GM20000 (cell line): Measurements from ENCODE around the gene ABCB1.

Experiments
- DNase-seq: peaks from one replicate; pipeline ENCODE4 v3.0.0; 2012; ENCODE audit warnings: low spot score
- TF ChIP-seq, protein P1 (sequence below): IDR thresholded peaks from 2 replicates; pipeline ENCODE4 v1.5.1; 2012; ENCODE audit warnings: mild to moderate bottlenecking, control low read depth; ENCODE audit errors: extremely low read depth, missing control alignments

ABCB1 gene

DNA sequence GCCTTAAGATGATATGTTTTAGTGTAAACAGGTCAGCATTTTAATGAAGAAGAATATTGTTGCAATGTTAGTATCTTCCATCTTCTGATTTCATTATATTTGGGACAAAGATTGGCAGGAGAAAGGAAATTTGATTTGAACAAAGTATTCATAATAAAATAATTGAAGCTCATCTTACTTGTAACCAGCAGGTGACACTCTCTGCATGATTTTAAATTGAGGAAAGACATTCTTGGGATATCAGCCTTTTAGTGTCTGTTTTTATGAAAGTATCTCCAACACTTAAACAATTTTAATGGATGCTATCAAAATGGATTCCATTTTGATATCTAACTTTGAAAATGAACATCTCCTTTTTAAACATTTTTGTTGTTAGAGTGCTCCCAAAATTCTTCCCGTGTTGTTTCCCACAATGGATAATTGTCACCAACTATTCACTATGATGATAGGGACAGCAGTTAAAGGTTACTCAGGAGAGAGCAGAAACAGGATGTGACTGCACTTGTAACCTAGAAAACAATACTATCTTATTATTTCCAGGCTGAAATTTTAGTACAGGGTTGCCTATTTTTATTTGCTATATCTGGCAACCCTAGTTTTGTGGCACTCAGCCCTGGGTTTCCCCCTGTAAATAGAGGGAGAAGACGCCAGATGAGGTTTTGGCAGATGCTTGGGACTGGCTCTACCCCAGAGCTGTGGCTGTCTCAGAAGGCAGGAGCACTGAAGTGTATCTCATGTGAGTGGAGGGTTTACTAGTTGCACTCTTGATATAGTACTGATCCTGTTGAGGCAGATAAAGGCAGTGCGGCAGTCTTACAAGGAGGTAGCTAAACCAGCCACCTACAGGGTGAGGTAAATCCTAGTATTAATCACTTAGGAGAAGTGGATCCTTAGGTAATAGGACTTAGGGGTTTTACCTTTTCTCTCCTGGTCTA is 94.2 kb downstream of the ABCB1 start:
- DNase-seq = no peak
- TF ChIP-seq, protein P1, sequence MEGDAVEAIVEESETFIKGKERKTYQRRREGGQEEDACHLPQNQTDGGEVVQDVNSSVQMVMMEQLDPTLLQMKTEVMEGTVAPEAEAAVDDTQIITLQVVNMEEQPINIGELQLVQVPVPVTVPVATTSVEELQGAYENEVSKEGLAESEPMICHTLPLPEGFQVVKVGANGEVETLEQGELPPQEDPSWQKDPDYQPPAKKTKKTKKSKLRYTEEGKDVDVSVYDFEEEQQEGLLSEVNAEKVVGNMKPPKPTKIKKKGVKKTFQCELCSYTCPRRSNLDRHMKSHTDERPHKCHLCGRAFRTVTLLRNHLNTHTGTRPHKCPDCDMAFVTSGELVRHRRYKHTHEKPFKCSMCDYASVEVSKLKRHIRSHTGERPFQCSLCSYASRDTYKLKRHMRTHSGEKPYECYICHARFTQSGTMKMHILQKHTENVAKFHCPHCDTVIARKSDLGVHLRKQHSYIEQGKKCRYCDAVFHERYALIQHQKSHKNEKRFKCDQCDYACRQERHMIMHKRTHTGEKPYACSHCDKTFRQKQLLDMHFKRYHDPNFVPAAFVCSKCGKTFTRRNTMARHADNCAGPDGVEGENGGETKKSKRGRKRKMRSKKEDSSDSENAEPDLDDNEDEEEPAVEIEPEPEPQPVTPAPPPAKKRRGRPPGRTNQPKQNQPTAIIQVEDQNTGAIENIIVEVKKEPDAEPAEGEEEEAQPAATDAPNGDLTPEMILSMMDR = peak; percentile 5

DNA sequence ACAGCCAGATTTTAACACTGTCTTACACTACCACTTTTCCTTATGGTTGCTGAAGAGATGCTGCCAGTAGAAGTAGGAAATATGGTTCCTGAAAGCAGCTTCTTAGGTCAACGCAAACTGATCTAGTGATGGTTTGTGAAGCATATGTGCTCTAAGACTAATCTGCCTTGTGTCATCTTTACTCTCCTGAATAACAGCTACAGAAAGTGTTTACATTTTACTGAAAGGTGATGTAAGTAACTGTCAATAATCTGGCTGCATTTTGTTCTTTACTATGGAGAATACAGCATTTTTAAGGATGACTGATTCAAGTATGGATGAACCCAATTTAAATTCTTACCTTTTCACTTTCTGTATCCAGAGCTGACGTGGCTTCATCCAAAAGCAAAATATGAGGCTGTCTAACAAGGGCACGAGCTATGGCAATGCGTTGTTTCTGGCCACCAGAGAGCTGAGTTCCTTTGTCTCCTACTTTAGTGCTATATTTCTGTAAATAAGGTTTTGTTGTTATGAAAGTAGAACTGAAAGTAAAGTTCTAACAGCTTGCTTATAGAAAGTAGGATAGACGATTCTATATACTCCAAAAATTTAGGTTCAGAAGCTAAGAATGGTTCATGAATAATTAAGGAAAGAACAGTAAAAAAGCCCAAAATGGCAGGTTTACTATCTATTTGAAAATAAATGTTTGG is 95.0 kb downstream of the ABCB1 start:
- no peak for DNase-seq
- TF ChIP-seq, protein P1 = no peak

DNA sequence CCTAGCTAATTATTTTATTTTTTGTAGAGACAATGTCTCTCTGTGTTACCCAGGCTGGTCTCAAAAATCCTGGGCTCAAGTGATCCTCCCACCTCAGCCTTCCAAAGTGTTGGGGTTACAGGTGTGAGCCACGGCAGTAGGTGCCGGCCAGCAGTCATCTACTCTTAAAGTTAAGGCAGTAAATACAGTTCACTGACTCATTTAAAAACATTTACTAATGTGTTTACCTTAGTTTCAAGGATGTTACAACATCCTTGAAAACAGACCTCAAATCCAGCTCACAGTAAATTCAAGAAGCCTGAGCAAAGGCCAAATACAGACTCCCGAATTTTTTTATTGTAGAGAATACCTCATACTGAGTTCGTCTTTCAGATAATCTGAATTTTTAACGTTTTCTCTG is 95.6 kb downstream of the ABCB1 start:
- DNase-seq = no peak
- TF ChIP-seq, protein P1 = no peak

DNA sequence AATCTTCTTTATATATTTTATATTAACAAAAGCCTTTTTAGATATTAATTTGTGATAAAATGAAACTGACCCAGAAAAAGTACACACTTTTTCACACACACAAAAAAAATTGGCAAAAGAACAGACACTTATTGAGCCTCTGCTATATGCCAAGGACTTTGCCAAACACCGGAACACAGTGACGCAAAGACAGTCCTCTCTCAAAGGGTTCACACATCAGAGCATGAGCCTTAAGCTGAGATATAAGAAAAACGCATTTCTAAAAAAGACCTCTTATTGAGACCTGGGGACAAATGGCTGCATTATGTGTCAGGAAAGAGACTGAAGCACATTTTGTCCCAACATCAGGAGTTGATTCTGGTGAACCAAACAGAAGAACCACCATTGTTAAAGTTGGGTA is 101.2 kb downstream of the ABCB1 start:
- DNase-seq = no peak
- TF ChIP-seq, protein P1 = no peak

DNA sequence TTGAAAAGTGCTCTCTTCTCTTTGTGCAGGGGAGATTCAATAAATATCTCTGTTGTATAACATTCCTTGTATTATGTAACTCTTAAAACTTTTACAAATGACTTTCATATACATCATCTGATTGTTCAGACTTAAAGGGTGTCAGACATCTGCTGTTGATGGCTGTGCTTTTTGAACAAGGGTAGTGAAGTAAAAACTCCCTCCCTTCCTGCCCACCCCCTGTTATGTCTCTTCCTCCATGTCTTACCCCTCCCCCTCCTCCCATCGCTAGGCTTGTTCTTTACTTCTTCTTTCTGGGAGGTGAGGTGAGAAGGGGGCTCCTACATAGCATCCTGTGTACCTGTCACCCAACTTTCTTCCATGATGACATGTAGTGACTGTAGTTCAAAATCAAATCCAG is 101.8 kb downstream of the ABCB1 start:
- TF ChIP-seq, protein P1 = no peak
- DNase-seq = no peak

DNA sequence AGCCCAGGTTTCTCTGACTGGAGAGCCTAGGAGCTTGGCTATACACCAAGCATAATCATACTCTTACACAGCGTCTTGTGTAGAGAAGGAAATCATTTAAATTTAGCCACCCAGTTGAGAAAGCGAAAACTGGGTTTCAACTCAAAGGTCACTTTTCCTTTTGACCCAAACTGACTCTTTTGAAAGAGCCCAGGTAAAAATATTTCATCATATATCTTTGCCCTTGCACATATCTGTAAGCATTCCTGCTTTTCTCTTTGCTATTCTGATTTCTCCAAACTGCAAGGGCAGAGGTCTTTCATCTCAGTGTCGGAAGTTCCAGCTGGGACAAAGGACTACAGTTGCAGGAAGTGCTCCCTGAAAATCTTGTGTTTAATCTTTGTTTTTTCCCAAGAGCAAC is 103.2 kb downstream of the ABCB1 start:
- DNase-seq = no peak
- TF ChIP-seq, protein P1 = no peak

DNA sequence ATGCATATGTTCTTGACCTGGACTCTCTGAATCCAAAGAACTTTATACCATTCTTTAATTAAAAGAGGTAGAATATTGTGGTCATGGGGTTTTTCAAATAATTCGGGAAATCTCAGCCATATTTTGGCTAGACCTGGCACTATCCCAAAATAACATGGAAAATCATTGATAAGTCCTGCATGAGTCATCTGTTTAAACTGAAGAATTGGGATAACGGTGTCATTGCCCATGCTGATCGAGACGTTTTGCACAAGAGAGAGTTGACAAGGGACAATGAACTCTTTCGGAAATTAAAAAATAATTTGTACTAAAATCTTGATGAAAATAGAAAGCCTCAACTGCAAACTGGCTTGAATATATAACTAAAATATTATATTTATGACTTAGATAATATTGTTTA is 105.3 kb downstream of the ABCB1 start:
- no peak for DNase-seq
- TF ChIP-seq, protein P1 = no peak
